Measurements from ENCODE around the gene GFRA1. TPM values are rescaled to one million over a fixed set of nuclear protein-coding genes. Genes with fewer than 3 reads are reported as not detected.
"Not testable (repeated sequence)": the region's sequence is repeated elsewhere in the genome, so short reads cannot be mapped to it uniquely, and the experiment has no call there.

Gene GFRA1
- total and polyA plus RNA-seq, 12 donors = 0.38 to 9.3 (median 1.7) TPM

DNA sequence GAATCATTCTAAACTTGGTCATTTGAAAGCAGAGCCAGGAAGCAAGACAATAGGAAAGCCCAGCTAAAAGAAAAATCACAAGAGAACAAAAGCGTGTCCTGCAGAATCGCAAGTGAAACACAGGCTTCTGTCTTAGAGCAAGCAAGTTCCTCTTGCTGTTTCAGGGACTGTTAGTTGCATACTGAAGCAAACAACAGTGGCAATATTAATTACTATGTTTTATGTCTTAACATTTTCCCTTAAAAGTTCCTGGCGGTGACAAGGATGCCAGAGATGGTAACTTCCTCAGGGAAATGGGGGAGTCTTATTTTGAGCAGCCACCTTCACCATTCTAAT lies 217.1 kb downstream of the GFRA1 start:
- H3K4me1 ChIP-seq = peaks cover 0 to 4% (median 0%) of the 10 kb centered on the region in 9 donors
- H3K27me3 ChIP-seq = no peaks in the 10 kb centered on the region
- H3K27ac ChIP-seq = no peak overlapping the region
- ATAC-seq (no peak), DNase-seq (no peak)
- H3K36me3 ChIP-seq = no peaks in the 10 kb centered on the region
- intact Hi-C loops (cut with DNase I) = no loop called here
- TF ChIP-seq, protein P1, sequence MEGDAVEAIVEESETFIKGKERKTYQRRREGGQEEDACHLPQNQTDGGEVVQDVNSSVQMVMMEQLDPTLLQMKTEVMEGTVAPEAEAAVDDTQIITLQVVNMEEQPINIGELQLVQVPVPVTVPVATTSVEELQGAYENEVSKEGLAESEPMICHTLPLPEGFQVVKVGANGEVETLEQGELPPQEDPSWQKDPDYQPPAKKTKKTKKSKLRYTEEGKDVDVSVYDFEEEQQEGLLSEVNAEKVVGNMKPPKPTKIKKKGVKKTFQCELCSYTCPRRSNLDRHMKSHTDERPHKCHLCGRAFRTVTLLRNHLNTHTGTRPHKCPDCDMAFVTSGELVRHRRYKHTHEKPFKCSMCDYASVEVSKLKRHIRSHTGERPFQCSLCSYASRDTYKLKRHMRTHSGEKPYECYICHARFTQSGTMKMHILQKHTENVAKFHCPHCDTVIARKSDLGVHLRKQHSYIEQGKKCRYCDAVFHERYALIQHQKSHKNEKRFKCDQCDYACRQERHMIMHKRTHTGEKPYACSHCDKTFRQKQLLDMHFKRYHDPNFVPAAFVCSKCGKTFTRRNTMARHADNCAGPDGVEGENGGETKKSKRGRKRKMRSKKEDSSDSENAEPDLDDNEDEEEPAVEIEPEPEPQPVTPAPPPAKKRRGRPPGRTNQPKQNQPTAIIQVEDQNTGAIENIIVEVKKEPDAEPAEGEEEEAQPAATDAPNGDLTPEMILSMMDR (IDR thresholded peaks at IDR 0.05) = no peak
- no peaks in the 10 kb centered on the region for H3K9me3 ChIP-seq
- WGBS, 2 donors = 72 to 88% methylated on average over 3 of the region's 3 CpGs
- no peak overlapping the region for H3K4me3 ChIP-seq

DNA sequence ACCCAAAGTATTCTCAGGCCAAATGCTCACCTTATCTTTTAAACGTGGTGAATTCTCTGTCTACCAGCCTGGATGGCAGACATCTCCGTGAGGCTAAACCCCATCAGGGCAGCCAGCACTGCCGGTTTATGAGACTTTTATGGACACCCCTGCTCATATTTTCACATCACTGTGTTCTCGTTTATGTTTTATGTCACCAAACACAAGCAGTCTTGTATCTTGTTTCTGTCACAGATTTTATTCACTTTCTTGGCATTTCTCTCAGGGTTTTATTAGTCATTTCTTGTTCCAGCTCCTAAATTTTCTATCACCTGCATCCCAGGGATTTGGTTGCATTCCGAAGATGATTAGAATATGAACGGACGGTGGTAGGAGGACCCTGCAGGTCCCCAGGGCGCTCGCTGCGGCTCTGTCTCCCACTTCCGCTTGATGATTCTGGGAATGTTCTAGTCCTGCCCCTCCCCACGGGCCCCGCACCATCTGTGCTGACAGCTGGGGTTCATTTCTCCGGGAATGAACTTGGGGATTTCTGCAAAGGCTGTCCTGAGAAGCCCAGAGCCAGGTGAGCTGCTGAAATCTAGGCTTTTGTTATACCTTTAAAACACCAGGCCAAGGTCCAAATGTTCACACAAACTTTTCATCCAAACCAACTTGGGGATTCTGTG lies 217.6 kb downstream of the GFRA1 start:
- peak in 1 of 8 donors; percentile 23 for ATAC-seq
- TF ChIP-seq, protein P1 (IDR thresholded peaks at IDR 0.05) = no peak
- no peak for DNase-seq

DNA sequence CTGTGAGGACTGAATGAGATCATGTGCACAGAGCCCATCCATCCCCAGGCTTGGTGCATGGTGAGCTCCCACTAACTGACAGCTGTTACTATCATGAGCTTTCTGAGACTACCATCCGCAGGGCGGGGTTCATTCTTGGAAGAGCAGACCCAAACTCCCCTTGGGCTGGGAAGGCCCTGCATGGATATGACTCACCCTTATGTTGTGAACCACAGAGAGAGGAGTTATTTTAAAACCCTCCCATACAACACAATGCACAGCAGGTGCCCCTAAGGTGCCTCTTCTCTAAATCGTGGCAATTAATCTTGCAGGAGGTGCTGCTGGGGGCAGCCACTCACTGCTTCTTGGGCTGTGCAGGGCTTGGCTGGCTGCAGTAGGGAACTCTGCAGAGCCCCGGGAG lies 219.1 kb downstream of the GFRA1 start:
- no peak overlapping the region for H3K27ac ChIP-seq
- TF ChIP-seq, protein P1 (IDR thresholded peaks at IDR 0.05) = no peak
- ATAC-seq (no peak), DNase-seq (no peak)
- H3K4me3 ChIP-seq = no peak overlapping the region
- H3K27me3 ChIP-seq = no peaks in the 10 kb centered on the region
- H3K9me3 ChIP-seq = no peaks in the 10 kb centered on the region
- H3K4me1 ChIP-seq = peaks cover 0 to 4% (median 0%) of the 10 kb centered on the region in 9 donors
- H3K36me3 ChIP-seq = no peaks in the 10 kb centered on the region
- intact Hi-C loops (cut with DNase I) = no loop called here
- WGBS, 2 donors = 72 to 85% methylated on average over 4 of the region's 4 CpGs

More for the DNA sequence above, 217.6 kb downstream of the GFRA1 start:
- Histone ChIP-seq H3K9me3 (no peaks in the 10 kb centered on the region), H3K4me3 (no peak overlapping the region), H3K4me1 (peaks cover 0 to 4% (median 0%) of the 10 kb centered on the region in 9 donors), H3K27me3 (no peaks in the 10 kb centered on the region), H3K27ac (no peak overlapping the region), H3K36me3 (no peaks in the 10 kb centered on the region)
- intact Hi-C loops (cut with DNase I) = no loop called here
- WGBS, 2 donors = 62 to 65% methylated on average over 14 of the region's 14 CpGs

DNA sequence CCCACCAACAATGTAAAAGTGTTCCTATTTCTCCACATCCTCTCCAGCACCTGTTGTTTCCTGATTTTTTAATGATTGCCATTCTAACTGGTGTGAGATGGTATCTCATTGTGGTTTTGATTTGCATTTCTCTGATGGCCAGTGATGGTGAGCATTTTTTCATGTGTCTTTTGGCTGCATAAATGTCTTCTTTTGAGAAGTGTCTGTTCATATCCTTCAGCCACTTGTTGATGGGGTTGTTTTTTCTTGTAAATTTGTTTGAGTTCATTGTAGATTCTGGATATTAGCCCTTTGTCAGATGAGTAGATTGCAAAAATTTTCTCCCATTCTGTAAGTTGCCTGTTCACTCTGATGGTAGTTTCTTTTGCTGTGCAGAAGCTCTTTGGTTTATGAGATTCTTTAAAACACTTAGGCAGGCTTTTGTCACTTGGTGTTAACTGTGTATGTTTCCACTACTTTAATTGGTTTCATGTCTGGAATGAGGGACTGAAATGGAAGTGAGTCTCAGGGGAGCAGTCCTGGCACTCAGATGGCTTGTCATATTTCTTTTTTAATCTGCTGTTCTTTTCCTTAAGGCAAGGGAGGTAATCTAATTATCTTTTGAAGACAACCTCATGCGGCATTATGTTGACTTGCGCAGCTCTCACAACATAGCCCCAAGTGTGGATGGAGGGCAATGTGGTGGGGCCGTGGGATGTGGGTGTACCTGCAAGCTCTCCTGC lies 219.8 kb downstream of the GFRA1 start:
- H3K4me1 ChIP-seq; H3K27ac ChIP-seq; intact Hi-C loops (cut with DNase I); H3K9me3 ChIP-seq; H3K27me3 ChIP-seq; ATAC-seq; H3K4me3 ChIP-seq; H3K36me3 ChIP-seq; DNase-seq: not testable (repeated sequence)
- 77 to 85% methylated on average over 3 of the region's 3 CpGs for WGBS, 2 donors

DNA sequence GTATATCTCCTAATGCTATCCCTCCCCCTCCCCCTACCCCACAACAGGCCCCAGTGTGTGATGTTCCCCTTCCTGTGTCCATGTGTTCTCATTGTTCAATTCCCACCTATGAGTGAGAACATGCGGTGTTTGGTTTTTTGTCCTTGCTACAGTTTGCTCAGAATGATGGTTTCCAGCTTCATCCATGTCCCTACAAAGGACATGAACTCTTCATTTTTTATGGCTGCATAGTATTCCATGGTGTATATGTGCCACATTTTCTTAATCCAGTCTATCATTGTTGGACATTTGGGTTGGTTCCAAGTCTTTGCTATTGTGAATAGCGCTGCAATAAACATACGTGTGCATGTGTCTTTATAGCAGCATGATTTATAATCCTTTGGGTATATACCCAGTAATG lies 220.5 kb downstream of the GFRA1 start:
- H3K27ac ChIP-seq; H3K4me1 ChIP-seq; intact Hi-C loops (cut with DNase I); H3K27me3 ChIP-seq; DNase-seq; H3K9me3 ChIP-seq; H3K36me3 ChIP-seq; ATAC-seq; H3K4me3 ChIP-seq: not testable (repeated sequence)
- WGBS, 2 donors = 95 to 100% methylated on average over 1 of the region's 3 CpGs
